Endodermal cell (in vitro differentiated cells): Measurements from ENCODE around the gene CERKL. TPM values are rescaled to one million over a fixed set of nuclear protein-coding genes. Genes with fewer than 3 reads are reported as not detected.

Experiments used
- DNase-seq: peaks from one replicate; pipeline ENCODE4 v3.0.0-alpha.2; 2017
- H3K27ac ChIP-seq: 2 replicates; pipeline ENCODE4 v1.5.1; 2013; ENCODE audit warnings: mild to moderate bottlenecking, low read depth, low read length, moderate library complexity
- H3K27me3 ChIP-seq: 2 replicates; pipeline ENCODE4 v1.6.1; 2013; ENCODE audit warnings: mild to moderate bottlenecking, low read length, moderate library complexity; ENCODE audit not compliant: insufficient read depth, control insufficient read depth, poor library complexity, severe bottlenecking
- H3K36me3 ChIP-seq: 2 replicates; pipeline ENCODE4 v1.7.0; 2013; ENCODE audit warnings: mild to moderate bottlenecking, low read length, moderate library complexity; ENCODE audit not compliant: control insufficient read depth, insufficient read depth
- H3K4me1 ChIP-seq: one replicate; pipeline ENCODE4 v1.7.0; 2013; ENCODE audit warnings: low read length; ENCODE audit not compliant: control insufficient read depth, insufficient read depth
- H3K4me3 ChIP-seq: 2 replicates; pipeline ENCODE4 v1.5.1; 2013; ENCODE audit warnings: mild to moderate bottlenecking, low read length, moderate library complexity
- H3K9ac ChIP-seq: 2 replicates; pipeline ENCODE4 v1.6.1; 2013; ENCODE audit warnings: mild to moderate bottlenecking, low read length, moderate library complexity; ENCODE audit not compliant: poor library complexity, severe bottlenecking; ENCODE audit errors: extremely low read depth
- H3K9me3 ChIP-seq: 2 replicates; pipeline ENCODE4 v1.6.1; 2013; ENCODE audit warnings: mild to moderate bottlenecking, low read length, moderate library complexity; ENCODE audit not compliant: control insufficient read depth
- H3K27ac Mint-ChIP-seq: 2 replicates; pipeline ENCODE4 v1.8.0; 2020; ENCODE audit warnings: mixed read lengths
- H3K27me3 Mint-ChIP-seq: 2 replicates; pipeline ENCODE4 v1.8.0; 2021; ENCODE audit warnings: mild to moderate bottlenecking, mixed read lengths; ENCODE audit not compliant: insufficient read depth
- H3K36me3 Mint-ChIP-seq: 2 replicates; pipeline ENCODE4 v1.8.0; 2020; ENCODE audit warnings: low read depth, mixed read lengths
- H3K4me1 Mint-ChIP-seq: 2 replicates; pipeline ENCODE4 v1.8.0; 2020; ENCODE audit warnings: mixed read lengths
- H3K4me3 Mint-ChIP-seq: 2 replicates; pipeline ENCODE4 v1.8.0; 2020; ENCODE audit warnings: mild to moderate bottlenecking, moderate library complexity, mixed read lengths
- H3K9me3 Mint-ChIP-seq: 2 replicates; pipeline ENCODE4 v1.8.0; 2020; ENCODE audit warnings: mild to moderate bottlenecking, mixed read lengths
- WGBS, 2 experiments: methylation state at CpG; one replicate each; pipeline versions ENCODE4 v1.1.5 to v1.1.7; 2013; ENCODE audit warnings: missing lambda C conversion rate in 2 of 2, mixed read lengths in 1 of 2; ENCODE audit not compliant: insufficient coverage in 1 of 2, insufficient read length in 1 of 2; 5-methylcytosine and 5-hydroxymethylcytosine counted together
- total RNA-seq, 2 donors: library from RNA; stranded (reverse); fragmentation: NEBNext Ultra II Directional in 1 of 2; extraction: Animal tissue kit (Norgen Biotek cat#: 25700) in 1 of 2; gene quantifications; 2 replicates in 1 of 2; 3 replicates in 1 of 2; pipeline ENCODE4 v1.2.1, GENCODE V29; 2021
- TF ChIP-seq, protein P1 (sequence below): fragments of 200-600 bp; sonication (generic); conservative IDR thresholded peaks from 2 replicates; pipeline ENCODE4 v1.5.0; 2021; ENCODE audit warnings: antibody characterized with exemption, mild to moderate bottlenecking

The CERKL gene
- total RNA-seq, 2 donors from 2014 or later: 0.20 to 0.31 TPM

DNA sequence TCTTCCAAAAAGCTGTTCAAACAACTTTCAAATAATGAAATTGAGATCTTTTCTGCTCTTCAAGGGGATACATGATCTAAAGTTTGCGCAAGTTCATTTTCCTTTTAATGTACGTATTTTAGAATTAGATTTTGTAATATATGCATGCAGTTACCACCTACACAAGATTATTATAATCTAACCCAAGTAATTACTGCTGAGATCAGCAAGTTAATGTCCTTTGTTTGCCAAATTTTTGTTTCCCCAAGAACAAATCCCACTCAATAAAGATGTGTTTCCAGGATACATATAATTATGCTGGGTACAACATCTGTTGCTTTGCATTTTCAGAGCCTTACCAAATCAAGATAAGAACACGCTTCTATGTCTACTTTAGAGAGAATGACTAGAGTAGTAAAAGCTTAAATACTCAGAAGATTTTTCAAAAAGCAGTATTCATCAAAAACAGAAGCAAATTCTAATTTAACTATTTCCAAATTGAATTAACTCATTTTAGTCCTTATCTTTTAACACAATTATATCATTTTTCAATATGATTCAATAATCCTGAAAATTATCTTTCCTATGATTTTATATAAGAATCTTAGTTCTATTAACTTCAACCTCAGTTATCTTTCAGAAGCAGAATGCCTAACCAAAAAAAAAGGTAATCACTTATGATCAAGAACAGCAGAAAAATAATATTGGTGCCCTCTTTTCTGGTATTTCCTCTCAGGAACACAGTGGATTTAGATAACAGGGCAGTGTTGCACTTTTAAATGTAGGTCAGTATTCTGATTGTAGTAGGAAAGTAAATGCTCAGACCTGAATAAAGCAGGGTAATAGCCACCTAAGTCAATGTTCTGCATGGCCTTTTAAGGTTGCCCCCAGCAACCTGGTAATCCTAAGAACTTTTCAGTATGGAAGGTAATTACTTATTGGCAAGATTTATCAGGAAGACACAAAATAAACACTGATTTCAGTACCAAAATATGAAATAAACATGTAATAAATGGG, 28.0 kb downstream of the CERKL start:
- H3K4me1 Mint-ChIP-seq: no peaks in the 10 kb centered on the region
- H3K27me3 Mint-ChIP-seq: peaks cover 11% of the 10 kb centered on the region
- H3K4me3 Mint-ChIP-seq: no peak overlapping the region
- TF ChIP-seq, protein P1, sequence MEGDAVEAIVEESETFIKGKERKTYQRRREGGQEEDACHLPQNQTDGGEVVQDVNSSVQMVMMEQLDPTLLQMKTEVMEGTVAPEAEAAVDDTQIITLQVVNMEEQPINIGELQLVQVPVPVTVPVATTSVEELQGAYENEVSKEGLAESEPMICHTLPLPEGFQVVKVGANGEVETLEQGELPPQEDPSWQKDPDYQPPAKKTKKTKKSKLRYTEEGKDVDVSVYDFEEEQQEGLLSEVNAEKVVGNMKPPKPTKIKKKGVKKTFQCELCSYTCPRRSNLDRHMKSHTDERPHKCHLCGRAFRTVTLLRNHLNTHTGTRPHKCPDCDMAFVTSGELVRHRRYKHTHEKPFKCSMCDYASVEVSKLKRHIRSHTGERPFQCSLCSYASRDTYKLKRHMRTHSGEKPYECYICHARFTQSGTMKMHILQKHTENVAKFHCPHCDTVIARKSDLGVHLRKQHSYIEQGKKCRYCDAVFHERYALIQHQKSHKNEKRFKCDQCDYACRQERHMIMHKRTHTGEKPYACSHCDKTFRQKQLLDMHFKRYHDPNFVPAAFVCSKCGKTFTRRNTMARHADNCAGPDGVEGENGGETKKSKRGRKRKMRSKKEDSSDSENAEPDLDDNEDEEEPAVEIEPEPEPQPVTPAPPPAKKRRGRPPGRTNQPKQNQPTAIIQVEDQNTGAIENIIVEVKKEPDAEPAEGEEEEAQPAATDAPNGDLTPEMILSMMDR: no peak
- H3K4me3 ChIP-seq: no peak overlapping the region
- H3K36me3 ChIP-seq: no peaks in the 10 kb centered on the region
- no peaks in the 10 kb centered on the region for H3K9me3 ChIP-seq
- peaks cover 5% of the 10 kb centered on the region for H3K27me3 ChIP-seq
- H3K9me3 Mint-ChIP-seq: no peaks in the 10 kb centered on the region
- no peak overlapping the region for H3K9ac ChIP-seq
- no peak overlapping the region for H3K27ac ChIP-seq
- H3K27ac Mint-ChIP-seq: no peak overlapping the region
- no peaks in the 10 kb centered on the region for H3K36me3 Mint-ChIP-seq
- no peaks in the 10 kb centered on the region for H3K4me1 ChIP-seq
- DNase-seq: no peak
- WGBS, 2 experiments: 84 to 100% methylated on average over 1 to 3 of the region's 3 CpGs

- Mint-ChIP-seq H3K36me3 (no peaks in the 10 kb centered on the region), H3K27me3 (peaks cover 11% of the 10 kb centered on the region), H3K4me3 (no peak overlapping the region), H3K4me1 (no peaks in the 10 kb centered on the region), H3K9me3 (no peaks in the 10 kb centered on the region), H3K27ac (no peak overlapping the region)
- Histone ChIP-seq H3K27me3 (peaks cover 5% of the 10 kb centered on the region), H3K36me3 (no peaks in the 10 kb centered on the region), H3K9ac (no peak overlapping the region), H3K27ac (no peak overlapping the region), H3K4me1 (no peaks in the 10 kb centered on the region), H3K9me3 (no peaks in the 10 kb centered on the region), H3K4me3 (no peak overlapping the region)
- DNase-seq: no peak
- 96 to 100% methylated on average over 1 to 3 of the region's 3 CpGs for WGBS, 2 experiments
- TF ChIP-seq, protein P1: no peak
Observed at GRCh38 chr2:181627545-181627944, 29.4 kb downstream of the CERKL start.

- H3K4me3 ChIP-seq: no peak overlapping the region
- H3K4me3 Mint-ChIP-seq: no peak overlapping the region
- no peaks in the 10 kb centered on the region for H3K4me1 ChIP-seq
- H3K9me3 ChIP-seq: no peaks in the 10 kb centered on the region
- no peak for DNase-seq
- no peak overlapping the region for H3K9ac ChIP-seq
- H3K4me1 Mint-ChIP-seq: no peaks in the 10 kb centered on the region
- peaks cover 5% of the 10 kb centered on the region for H3K27me3 ChIP-seq
- no peaks in the 10 kb centered on the region for H3K36me3 Mint-ChIP-seq
- H3K27ac Mint-ChIP-seq: no peak overlapping the region
- no peaks in the 10 kb centered on the region for H3K9me3 Mint-ChIP-seq
- no peak overlapping the region for H3K27ac ChIP-seq
- no peaks in the 10 kb centered on the region for H3K36me3 ChIP-seq
- TF ChIP-seq, protein P1: no peak
- peaks cover 11% of the 10 kb centered on the region for H3K27me3 Mint-ChIP-seq
Observed at GRCh38 chr2:181626671-181627070, 30.2 kb downstream of the CERKL start.
